NCI-H524 treated with DMSO at 0.1 percent for 48 hours (cell line): ENCODE data around the gene CEP85.

Experiments
- DNase-seq: peaks from one replicate; lab custom pipeline; 2025; lab: John Stamatoyannopoulos, UW

Gene CEP85

GRCh38 chr1:26278303-26278702 is 44.3 kb downstream of the CEP85 start:
- DNase-seq: no peak

GRCh38 chr1:26278724-26279455 is 44.9 kb downstream of the CEP85 start:
- peak; percentile 69 for DNase-seq

GRCh38 chr1:26279456-26280332 is 45.7 kb downstream of the CEP85 start, which contains the start of gene SH3BGRL3:
Gene SH3BGRL3, plus strand, starts transcription at chr1:26280086. Its CDS starts 70 bp downstream, at chr1:26280156.
- peak; percentile 15 for DNase-seq

- DNase-seq: no peak
These were observed 46.5 kb downstream of the CEP85 start for GRCh38 chr1:26280333-26281042.

GRCh38 chr1:26281091-26281958 is 47.3 kb downstream of the CEP85 start:
- no peak for DNase-seq

GRCh38 chr1:26281971-26282370 is 48.0 kb downstream of the CEP85 start:
- DNase-seq: peak; percentile 14

- DNase-seq: no peak
These were observed 48.5 kb downstream of the CEP85 start for GRCh38 chr1:26282401-26282918.

GRCh38 chr1:26283279-26283853 is 49.4 kb downstream of the CEP85 start:
- DNase-seq: no peak

- no peak for DNase-seq
These were observed 50.0 kb downstream of the CEP85 start for GRCh38 chr1:26283871-26284596.

GRCh38 chr1:26284597-26285347 is 50.8 kb downstream of the CEP85 start:
- DNase-seq: no peak

- DNase-seq: no peak
These were observed 51.5 kb downstream of the CEP85 start for GRCh38 chr1:26285366-26286063.

- no peak for DNase-seq
These were observed 52.0 kb downstream of the CEP85 start for GRCh38 chr1:26286064-26286416.

- DNase-seq: peak; percentile 65
These were observed 53.2 kb downstream of the CEP85 start for GRCh38 chr1:26287033-26287711.

GRCh38 chr1:26287811-26288210 is 53.8 kb downstream of the CEP85 start:
- DNase-seq: no peak

GRCh38 chr1:26288311-26288941 is 54.4 kb downstream of the CEP85 start:
- no peak for DNase-seq

GRCh38 chr1:26289158-26290059 is 55.4 kb downstream of the CEP85 start:
- DNase-seq: peak; percentile 78
